ENCODE data around the gene FTH1. TPM values are rescaled to one million over a fixed set of nuclear protein-coding genes. Genes with fewer than 3 reads are reported as not detected.
A peak's percentile ranks its signal among the peaks of the same experiment; 100 is the strongest.

Gene FTH1
- total and polyA plus RNA-seq, 4 donors: 592 to 4,630 (median 2,175) TPM

DNA sequence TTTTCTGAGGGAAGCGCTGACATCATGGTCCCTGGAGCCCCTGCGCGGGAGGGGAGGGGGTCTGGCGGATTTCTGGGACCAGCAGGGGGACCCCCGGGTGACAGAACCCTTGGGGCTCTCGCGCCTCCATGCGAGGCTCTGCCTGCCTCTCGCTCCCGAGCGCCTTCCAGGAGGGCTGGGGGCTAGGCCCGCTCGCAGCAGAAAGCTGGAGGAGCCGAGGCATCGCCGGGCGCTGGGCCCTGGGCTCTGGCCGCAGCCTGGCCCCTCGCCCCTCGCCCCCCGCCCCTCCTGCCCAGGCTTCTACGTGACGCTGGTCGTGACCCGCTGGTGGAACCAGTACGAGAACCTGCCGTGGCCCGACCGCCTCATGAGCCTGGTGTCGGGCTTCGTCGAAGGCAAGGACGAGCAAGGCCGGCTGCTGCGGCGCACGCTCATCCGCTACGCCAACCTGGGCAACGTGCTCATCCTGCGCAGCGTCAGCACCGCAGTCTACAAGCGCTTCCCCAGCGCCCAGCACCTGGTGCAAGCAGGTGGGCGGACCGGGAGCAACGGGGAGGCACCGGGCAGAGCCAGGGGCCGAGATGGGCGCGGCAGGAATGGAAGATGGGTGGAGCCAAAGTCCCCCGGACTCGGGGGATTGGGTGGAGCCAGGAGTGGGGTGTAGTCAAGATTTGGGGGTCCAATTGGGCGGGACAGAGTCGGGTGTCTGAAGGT lies 11.9 kb downstream of the FTH1 start:
- TF ChIP-seq, protein P1, sequence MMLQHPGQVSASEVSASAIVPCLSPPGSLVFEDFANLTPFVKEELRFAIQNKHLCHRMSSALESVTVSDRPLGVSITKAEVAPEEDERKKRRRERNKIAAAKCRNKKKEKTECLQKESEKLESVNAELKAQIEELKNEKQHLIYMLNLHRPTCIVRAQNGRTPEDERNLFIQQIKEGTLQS (IDR thresholded peaks at IDR 0.05): no peak
- no peak for TF ChIP-seq NR2F2 (IDR thresholded peaks at IDR 0.05)
- TF ChIP-seq, protein P2, sequence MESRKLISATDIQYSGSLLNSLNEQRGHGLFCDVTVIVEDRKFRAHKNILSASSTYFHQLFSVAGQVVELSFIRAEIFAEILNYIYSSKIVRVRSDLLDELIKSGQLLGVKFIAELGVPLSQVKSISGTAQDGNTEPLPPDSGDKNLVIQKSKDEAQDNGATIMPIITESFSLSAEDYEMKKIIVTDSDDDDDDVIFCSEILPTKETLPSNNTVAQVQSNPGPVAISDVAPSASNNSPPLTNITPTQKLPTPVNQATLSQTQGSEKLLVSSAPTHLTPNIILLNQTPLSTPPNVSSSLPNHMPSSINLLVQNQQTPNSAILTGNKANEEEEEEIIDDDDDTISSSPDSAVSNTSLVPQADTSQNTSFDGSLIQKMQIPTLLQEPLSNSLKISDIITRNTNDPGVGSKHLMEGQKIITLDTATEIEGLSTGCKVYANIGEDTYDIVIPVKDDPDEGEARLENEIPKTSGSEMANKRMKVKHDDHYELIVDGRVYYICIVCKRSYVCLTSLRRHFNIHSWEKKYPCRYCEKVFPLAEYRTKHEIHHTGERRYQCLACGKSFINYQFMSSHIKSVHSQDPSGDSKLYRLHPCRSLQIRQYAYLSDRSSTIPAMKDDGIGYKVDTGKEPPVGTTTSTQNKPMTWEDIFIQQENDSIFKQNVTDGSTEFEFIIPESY (IDR thresholded peaks at IDR 0.05): no peak
- no peak for TF ChIP-seq RXRA (IDR thresholded peaks at IDR 0.05)
- TF ChIP-seq, protein P3, sequence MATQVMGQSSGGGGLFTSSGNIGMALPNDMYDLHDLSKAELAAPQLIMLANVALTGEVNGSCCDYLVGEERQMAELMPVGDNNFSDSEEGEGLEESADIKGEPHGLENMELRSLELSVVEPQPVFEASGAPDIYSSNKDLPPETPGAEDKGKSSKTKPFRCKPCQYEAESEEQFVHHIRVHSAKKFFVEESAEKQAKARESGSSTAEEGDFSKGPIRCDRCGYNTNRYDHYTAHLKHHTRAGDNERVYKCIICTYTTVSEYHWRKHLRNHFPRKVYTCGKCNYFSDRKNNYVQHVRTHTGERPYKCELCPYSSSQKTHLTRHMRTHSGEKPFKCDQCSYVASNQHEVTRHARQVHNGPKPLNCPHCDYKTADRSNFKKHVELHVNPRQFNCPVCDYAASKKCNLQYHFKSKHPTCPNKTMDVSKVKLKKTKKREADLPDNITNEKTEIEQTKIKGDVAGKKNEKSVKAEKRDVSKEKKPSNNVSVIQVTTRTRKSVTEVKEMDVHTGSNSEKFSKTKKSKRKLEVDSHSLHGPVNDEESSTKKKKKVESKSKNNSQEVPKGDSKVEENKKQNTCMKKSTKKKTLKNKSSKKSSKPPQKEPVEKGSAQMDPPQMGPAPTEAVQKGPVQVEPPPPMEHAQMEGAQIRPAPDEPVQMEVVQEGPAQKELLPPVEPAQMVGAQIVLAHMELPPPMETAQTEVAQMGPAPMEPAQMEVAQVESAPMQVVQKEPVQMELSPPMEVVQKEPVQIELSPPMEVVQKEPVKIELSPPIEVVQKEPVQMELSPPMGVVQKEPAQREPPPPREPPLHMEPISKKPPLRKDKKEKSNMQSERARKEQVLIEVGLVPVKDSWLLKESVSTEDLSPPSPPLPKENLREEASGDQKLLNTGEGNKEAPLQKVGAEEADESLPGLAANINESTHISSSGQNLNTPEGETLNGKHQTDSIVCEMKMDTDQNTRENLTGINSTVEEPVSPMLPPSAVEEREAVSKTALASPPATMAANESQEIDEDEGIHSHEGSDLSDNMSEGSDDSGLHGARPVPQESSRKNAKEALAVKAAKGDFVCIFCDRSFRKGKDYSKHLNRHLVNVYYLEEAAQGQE (IDR thresholded peaks at IDR 0.05): no peak
- TF ChIP-seq HNF4A (conservative IDR thresholded peaks at IDR 0.05): no peak
- no peak for TF ChIP-seq JUND (IDR thresholded peaks at IDR 0.05)
- TF ChIP-seq TAF1 (conservative IDR thresholded peaks at IDR 0.05): no peak
- TF ChIP-seq SP1 (IDR thresholded peaks at IDR 0.05): no peak
- no peak for TF ChIP-seq RAD21 (IDR thresholded peaks at IDR 0.05)
- no peak for TF ChIP-seq HNF4G (IDR thresholded peaks at IDR 0.05)
- TF ChIP-seq FOXA1 (IDR thresholded peaks at IDR 0.05): no peak
- TF ChIP-seq YY1 (IDR thresholded peaks at IDR 0.05): no peak
- TF ChIP-seq GABPA (IDR thresholded peaks at IDR 0.05 in 1 of 2, conservative IDR thresholded peaks at IDR 0.05 in 1 of 2): no peak
- no peak for TF ChIP-seq FOXA2 (IDR thresholded peaks at IDR 0.05)
- TF ChIP-seq, protein P4, sequence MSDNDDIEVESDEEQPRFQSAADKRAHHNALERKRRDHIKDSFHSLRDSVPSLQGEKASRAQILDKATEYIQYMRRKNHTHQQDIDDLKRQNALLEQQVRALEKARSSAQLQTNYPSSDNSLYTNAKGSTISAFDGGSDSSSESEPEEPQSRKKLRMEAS (IDR thresholded peaks at IDR 0.05): no peak
- no peak for TF ChIP-seq EGR1 (IDR thresholded peaks at IDR 0.05; ENCODE audit: low read depth in 2 of 2)
- TF ChIP-seq, protein P5, sequence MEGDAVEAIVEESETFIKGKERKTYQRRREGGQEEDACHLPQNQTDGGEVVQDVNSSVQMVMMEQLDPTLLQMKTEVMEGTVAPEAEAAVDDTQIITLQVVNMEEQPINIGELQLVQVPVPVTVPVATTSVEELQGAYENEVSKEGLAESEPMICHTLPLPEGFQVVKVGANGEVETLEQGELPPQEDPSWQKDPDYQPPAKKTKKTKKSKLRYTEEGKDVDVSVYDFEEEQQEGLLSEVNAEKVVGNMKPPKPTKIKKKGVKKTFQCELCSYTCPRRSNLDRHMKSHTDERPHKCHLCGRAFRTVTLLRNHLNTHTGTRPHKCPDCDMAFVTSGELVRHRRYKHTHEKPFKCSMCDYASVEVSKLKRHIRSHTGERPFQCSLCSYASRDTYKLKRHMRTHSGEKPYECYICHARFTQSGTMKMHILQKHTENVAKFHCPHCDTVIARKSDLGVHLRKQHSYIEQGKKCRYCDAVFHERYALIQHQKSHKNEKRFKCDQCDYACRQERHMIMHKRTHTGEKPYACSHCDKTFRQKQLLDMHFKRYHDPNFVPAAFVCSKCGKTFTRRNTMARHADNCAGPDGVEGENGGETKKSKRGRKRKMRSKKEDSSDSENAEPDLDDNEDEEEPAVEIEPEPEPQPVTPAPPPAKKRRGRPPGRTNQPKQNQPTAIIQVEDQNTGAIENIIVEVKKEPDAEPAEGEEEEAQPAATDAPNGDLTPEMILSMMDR (IDR thresholded peaks at IDR 0.05; ENCODE audit: low read depth, low read length, missing input control): no peak
- no peak for DNase-seq (ENCODE audit: low spot score)
- Histone ChIP-seq H3K9ac (ENCODE audit: low read depth in 1 of 2, low read length in 2 of 2) (no peak overlapping the region), H3K27ac (ENCODE audit: low read depth in 1 of 2, low read length in 2 of 2) (peak overlapping the region; percentile 33 to 49), H3K9me3 (ENCODE audit: control insufficient read depth in 4 of 4, low read length in 3 of 4) (no peaks in the 10 kb centered on the region), H3K27me3 (ENCODE audit: control insufficient read depth in 4 of 4, insufficient read depth in 4 of 4, low read length in 3 of 4) (no peaks in the 10 kb centered on the region), H3K4me1 (ENCODE audit: control insufficient read depth in 4 of 4, insufficient read depth in 4 of 4, low read length in 3 of 4) (peaks cover 0 to 7% (median 6%) of the 10 kb centered on the region in 4 donors), H3K36me3 (ENCODE audit: control insufficient read depth in 4 of 4, insufficient read depth in 3 of 4, low read depth in 1 of 4, low read length in 3 of 4) (no peaks in the 10 kb centered on the region), H3K4me3 (ENCODE audit: low read depth in 1 of 3, low read length in 3 of 3) (peak overlapping the region in 2 of 3 donors; percentile 8 to 30)
- 13% methylated on average over 56 of the region's 56 CpGs for WGBS
